Peyer's patch (tissue), 4 donors: ENCODE data around the gene TMEM63A.

Source experiments
- CTCF ChIP-seq, 6 experiments: fragments of 450-650 bp in 4 of 6; fragments of 200-600 bp in 2 of 6; sonication (generic) in 1 of 6; IDR thresholded peaks; one replicate each; pipeline ENCODE4 v1.5.1; 2017 to 2019; ENCODE audit warnings: antibody characterized with exemption in 6 of 6, mild to moderate bottlenecking in 3 of 6, moderate library complexity in 1 of 6
- POLR2A ChIP-seq, 2 donors: fragments of 450-650 bp; IDR thresholded peaks; one replicate each; pipeline ENCODE4 v1.5.1; 2017; ENCODE audit warnings: antibody characterized with exemption in 2 of 2, mild to moderate bottlenecking in 2 of 2, moderate library complexity in 2 of 2

DNA sequence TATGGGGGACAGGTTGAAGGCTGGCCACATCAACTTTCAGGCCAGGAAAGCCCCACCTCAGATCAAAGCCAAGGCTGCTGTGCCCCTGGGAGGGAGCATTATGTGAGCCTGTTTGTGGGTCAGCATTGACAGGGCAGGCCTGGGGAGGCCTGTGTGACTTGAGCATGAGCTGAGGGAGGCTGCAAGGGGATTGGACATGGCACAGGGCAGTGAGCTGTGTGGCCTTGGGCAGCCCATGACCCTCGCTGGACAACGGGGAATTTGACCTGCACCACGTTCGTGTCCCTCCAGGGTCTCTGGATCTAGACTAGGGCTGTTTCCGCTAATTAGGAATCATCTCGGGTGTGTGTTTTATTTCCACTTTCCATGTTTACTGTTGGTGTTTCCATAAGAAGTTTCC, 24.3 kb upstream of the TMEM63A start:
- TF ChIP-seq CTCF (IDR thresholded peaks at IDR 0.05), result no peak
- TF ChIP-seq POLR2A (IDR thresholded peaks at IDR 0.05), result no peak
